ES-I3 (cell line): ENCODE measurements around the gene DNMT3B.

Experiments used
- H3K36me3 ChIP-seq: 2 replicates; pipeline ENCODE4 v1.6.1; 2013; ENCODE audit warnings: mild to moderate bottlenecking, low read length, control low read depth, moderate library complexity; ENCODE audit not compliant: insufficient read depth
- H3K4me1 ChIP-seq: 2 replicates; pipeline ENCODE4 v1.6.1; 2013; ENCODE audit warnings: mild to moderate bottlenecking, control low read depth, low read length; ENCODE audit not compliant: insufficient read depth
- H3K9ac ChIP-seq: 2 replicates; pipeline ENCODE4 v1.6.1; 2013; ENCODE audit warnings: low read depth, mild to moderate bottlenecking, low read length, moderate library complexity
- H3K9me3 ChIP-seq: 2 replicates; pipeline ENCODE4 v1.6.1; 2013; ENCODE audit warnings: mild to moderate bottlenecking, low read length, moderate library complexity; ENCODE audit not compliant: control insufficient read depth, insufficient read depth

Gene DNMT3B

DNA sequence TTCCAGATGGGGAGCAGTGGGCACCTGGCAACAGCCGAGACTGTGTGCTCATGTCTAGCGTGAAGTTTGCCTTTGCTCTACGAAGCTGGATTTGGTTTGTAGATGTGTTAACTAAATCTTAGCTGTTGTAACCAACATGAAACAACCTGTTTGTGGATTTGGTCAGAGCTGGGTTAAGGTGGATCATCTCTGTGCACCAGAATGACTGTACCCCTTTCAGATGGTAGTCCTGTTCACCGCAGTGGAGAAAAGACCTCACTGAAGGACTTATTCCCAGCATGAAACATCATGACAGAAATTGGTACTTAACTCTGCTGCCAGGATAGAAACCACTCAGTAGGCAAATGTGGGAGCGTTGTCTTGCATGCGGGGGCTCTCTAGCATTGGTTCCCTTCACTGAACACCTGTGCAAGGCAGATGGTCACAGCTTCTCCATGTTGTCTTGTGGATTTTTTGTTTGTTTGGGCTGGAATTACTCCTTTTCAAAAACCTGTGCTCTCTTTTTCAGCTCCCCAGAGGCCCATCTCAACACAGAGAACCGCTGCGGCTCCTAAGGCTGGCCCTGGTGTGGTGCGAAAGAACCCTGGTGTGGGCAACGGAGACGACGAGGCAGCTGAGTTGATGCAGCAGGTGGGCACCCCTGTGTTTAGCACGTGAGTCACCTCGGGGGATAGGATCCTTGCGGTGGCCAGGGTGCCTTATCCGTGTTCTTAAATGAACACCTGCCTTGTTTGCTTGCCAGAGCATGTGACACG lies 77.2 kb downstream of the DNMT3B start:
- Histone ChIP-seq H3K9me3 (no peaks in the 10 kb centered on the region), H3K9ac (no peak overlapping the region), H3K4me1 (no peaks in the 10 kb centered on the region), H3K36me3 (peaks cover 20% of the 10 kb centered on the region)

DNA sequence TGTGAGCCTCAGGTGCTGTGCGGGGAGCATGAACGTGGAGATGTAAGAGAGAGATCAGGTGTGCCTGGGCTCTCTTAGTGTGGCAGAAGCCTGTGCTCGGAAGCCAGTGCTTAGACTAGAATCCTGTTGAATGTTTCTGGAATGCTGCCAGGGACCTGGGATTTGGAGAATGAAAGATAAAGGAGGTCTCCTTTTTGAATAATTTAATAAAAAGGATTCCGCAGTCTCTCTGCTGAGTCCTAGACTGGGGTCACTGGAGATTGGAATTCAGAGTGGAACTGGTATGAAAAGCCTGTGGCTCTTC lies 77.7 kb downstream of the DNMT3B start:
- Histone ChIP-seq H3K4me1 (no peaks in the 10 kb centered on the region), H3K36me3 (peaks cover 18% of the 10 kb centered on the region), H3K9me3 (no peaks in the 10 kb centered on the region), H3K9ac (no peak overlapping the region)

DNA sequence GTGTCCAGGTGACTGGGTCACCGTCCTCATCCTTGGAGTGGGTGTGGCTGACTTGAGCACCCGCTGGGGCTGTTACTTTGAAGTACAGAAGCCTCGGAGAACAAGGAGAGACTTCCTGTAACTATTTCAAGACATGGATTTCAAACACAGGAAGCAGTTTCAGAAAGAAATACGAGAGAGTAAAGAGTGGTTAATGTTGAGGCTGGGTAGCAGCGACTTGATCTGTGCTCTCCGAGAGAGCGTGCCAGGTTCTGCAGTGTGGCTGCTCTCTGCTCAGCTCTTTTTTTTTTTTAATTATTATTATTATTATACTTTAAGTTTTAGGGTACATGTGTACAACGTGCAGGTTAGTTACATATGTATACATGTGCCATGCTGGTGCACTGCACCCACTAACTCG lies 79.0 kb downstream of the DNMT3B start:
- H3K9me3 ChIP-seq: no peaks in the 10 kb centered on the region
- H3K9ac ChIP-seq: no peak overlapping the region
- H3K36me3 ChIP-seq: peaks cover 16% of the 10 kb centered on the region
- H3K4me1 ChIP-seq: no peaks in the 10 kb centered on the region

DNA sequence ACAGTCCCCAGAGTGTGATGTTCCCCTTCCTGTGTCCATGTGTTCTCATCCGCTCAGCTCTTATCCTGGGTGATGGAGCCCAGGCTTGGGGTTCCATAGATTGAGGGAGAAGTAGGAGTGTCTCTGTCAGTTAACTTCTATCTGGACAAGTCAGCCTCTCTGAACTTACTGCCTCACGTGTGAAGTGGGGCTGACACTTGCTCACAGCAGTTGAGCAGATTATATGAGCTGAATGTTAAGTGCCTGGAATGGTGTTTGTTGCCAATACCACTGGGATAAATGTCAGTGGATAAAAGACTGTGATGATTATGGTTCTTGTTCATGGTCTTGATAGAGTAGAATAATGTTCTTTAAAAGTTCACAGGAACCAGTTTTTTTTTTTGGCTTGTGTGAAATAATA lies 79.4 kb downstream of the DNMT3B start:
- H3K36me3 ChIP-seq: peaks cover 19% of the 10 kb centered on the region

DNA sequence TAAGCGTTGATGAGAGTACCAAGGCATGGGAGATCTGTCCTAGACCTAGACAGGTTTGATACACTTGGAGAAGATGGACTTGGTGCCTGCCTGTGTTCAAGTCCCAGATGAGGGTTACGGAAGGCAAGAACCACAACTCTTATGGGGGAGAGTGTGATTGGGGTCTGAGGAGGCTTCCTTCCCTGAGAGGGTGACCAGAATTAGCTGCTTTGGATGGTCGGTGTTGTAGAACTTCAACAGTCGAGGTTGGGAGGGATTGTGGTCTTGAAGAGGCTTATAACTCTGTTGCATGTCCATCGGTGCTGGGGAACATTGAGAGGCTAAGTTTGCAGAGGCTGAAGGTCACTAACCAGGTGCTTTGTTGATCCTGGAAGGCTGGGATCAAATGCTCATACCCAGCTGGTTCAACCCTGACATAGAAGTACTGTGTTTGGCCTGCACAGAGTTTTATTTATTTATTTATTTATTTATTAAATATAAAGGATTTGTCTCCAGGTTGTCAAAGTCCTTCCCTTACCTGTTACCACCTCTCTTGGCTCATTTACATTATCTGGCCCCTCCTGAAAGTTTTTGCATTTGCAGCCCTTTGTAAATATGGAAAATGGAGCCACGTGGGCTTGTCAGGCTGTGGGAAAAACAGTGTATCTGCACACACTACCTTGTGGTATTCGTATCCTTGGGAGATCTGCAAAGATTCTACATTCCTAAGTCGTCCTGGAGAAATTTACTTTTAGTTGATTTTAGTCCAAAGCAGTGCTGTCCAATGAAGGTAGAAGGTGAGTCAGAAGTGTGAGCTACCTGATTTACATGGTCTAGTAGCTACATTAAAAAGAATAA lies 80.7 kb downstream of the DNMT3B start:
- Histone ChIP-seq H3K36me3 (peaks cover 18% of the 10 kb centered on the region), H3K9ac (no peak overlapping the region), H3K9me3 (no peaks in the 10 kb centered on the region), H3K4me1 (0 out of 2 replicates have a peak, but pooled peaks cover 6% of the 10 kb centered on the region)

More for the DNA sequence above, 79.4 kb downstream of the DNMT3B start:
- H3K4me1 ChIP-seq: no peaks in the 10 kb centered on the region
- H3K9me3 ChIP-seq: no peaks in the 10 kb centered on the region
- H3K9ac ChIP-seq: no peak overlapping the region

DNA sequence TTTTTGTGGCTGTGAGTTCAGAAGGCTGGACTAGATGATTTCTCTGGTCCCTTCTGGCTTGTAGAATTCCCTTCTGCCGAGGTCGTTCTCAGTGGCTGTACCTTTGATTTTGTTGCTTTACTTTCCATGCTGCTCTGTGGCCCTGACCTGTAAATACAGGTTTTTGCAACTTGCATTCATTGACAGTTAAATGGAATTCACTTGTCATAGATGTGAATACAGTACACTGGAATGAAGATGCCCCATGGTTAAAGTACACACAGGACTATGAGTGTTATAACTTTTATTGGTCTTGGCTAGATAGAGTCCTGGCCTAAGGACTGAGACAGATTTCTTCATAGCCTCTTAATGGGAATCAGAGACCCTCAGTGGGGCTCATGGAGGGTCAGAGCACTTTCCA lies 83.6 kb downstream of the DNMT3B start:
- no peaks in the 10 kb centered on the region for H3K9me3 ChIP-seq
- peaks cover 10% of the 10 kb centered on the region for H3K36me3 ChIP-seq
- H3K4me1 ChIP-seq: peaks cover 12% of the 10 kb centered on the region; the same call in 1 of the 2 replicates
- no peak overlapping the region for H3K9ac ChIP-seq

DNA sequence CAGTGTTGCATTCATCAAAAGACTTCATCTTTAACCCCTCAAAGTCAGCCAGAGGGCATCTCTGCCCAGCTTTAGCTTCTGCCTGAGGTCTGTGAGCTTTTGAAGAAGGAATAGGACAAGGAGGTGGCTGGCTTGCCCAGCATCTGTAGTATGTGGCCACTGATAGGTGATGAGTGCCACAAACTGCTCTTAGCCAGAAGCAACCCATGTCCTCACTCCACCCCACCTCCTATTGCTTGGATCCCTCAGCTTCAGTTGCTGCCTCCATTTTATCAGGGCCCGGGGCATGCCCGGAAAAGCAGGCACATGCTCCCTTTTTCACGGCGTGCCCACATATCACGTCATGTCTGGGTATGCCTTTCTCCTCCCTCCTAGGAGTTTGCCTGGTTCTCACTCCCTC lies 84.7 kb downstream of the DNMT3B start:
- Histone ChIP-seq H3K9ac (no peak overlapping the region), H3K4me1 (peaks cover 12% of the 10 kb centered on the region; the same call in 1 of the 2 replicates), H3K36me3 (peaks cover 10% of the 10 kb centered on the region), H3K9me3 (no peaks in the 10 kb centered on the region)

DNA sequence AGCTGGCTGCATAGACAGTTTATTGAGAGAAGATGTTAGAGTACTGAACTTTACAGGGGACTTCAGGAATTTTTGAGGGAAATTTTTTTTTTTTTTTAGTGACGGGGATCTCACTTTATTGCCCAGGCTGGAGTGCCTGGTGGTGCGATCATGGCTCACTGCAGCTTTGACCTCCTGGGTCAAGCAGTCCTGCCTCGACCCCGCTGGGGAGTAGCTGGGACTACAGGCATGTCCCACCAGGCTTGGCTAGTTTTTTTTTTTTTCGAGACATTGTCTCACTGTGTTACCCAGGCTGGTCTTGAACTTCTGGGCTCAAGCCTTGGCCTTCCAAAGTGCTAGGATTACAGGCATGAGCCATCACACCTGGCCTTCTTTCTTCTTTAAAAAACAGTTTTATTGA lies 85.8 kb downstream of the DNMT3B start:
- peaks cover 12% of the 10 kb centered on the region; the same call in 1 of the 2 replicates for H3K4me1 ChIP-seq
- peaks cover 10% of the 10 kb centered on the region for H3K36me3 ChIP-seq
- H3K9ac ChIP-seq: no peak overlapping the region
- H3K9me3 ChIP-seq: no peaks in the 10 kb centered on the region

DNA sequence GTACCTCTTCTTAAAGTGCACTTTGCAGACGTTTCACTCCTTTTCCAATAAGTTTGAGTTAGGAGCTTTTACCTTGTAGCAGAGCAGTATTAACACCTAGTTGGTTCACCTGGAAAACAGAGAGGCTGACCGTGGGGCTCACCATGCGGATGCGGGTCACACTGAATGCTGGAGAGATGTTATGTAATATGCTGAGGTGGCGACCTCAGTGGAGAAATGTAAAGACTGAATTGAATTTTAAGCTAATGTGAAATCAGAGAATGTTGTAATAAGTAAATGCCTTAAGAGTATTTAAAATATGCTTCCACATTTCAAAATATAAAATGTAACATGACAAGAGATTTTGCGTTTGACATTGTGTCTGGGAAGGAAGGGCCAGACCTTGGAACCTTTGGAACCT lies 86.7 kb downstream of the DNMT3B start:
- Histone ChIP-seq H3K9ac (no peak overlapping the region), H3K36me3 (peaks cover 11% of the 10 kb centered on the region), H3K4me1 (peaks cover 12% of the 10 kb centered on the region; the same call in 1 of the 2 replicates), H3K9me3 (no peaks in the 10 kb centered on the region)

DNA sequence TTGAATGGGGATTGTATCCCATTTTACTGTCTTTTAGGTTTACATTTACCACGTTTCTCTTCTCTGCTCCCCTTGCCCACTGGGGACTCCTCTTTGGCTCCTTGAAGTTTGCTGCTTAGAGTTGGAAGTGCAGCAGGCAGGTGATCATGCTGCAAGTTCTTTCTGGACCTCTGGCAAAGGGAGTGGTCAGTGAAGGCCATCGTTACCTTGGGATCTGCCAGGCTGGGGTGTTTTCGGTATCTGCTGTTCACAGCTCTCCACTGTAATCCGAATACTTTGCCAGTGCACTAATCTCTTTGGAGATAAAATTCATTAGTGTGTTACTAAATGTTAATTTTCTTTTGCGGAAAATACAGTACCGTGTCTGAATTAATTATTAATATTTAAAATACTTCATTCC lies 87.4 kb downstream of the DNMT3B start:
- H3K9me3 ChIP-seq: no peaks in the 10 kb centered on the region
- peaks cover 12% of the 10 kb centered on the region; the same call in 1 of the 2 replicates for H3K4me1 ChIP-seq
- H3K9ac ChIP-seq: no peak overlapping the region
- peaks cover 14% of the 10 kb centered on the region for H3K36me3 ChIP-seq

DNA sequence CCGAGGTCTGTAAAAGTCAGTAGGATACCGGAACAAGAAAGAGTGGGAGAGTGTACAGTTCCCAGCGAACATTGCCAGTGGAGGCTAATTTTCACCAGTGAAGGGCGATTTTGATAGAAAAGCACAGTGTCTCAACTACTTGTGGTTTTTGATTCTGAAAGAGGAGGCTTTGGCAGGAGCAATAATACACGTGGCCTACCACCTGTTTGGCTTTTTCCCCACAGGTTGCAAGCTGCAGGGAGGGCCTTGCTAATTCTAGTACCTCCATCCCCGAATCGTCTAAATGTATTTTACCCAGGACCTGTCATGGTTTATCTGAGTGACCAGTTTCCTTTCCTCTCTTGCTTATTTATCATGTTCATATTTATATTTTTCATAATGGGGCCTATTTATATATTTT lies 93.2 kb downstream of the DNMT3B start:
- H3K4me1 ChIP-seq: peaks cover 20% of the 10 kb centered on the region
- H3K36me3 ChIP-seq: peaks cover 3% of the 10 kb centered on the region
- H3K9me3 ChIP-seq: no peaks in the 10 kb centered on the region
- no peak overlapping the region for H3K9ac ChIP-seq

DNA sequence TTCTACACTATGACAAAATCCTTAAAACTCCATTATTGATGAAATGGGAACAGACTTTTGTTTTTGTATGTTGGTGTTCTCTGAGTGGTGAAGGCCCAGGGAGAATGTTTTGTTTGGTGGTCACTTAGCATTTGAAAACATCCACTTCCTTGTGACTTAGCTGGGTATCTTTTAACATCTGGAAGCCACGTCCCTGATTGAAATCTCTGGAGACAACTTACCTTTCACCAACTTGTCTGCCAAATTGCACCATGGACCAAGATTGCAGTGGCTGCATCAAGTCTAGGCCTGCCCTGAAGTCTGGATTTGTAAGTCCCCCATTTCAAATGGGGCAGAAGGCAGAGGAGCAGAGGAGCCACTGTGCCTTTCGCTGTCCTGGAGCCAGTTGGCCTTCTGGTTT lies 96.0 kb downstream of the DNMT3B start:
- no peak overlapping the region for H3K9ac ChIP-seq
- peaks cover 20% of the 10 kb centered on the region for H3K4me1 ChIP-seq
- no peaks in the 10 kb centered on the region for H3K9me3 ChIP-seq
- peaks cover 3% of the 10 kb centered on the region for H3K36me3 ChIP-seq
